ENCODE data around the gene ACBD5.

The ACBD5 gene

GRCh38 chr10:27155066-27155754 is 85.4 kb downstream of the ACBD5 start, which contains the start of gene MASTL (continued):
- TF ChIP-seq ATF2 (tag by site-specific recombination; IDR thresholded peaks at IDR 0.05; ENCODE audit: low read depth) (peak; percentile 99), ZNF654 (tag by site-specific recombination; IDR thresholded peaks at IDR 0.05; ENCODE audit: low read depth) (no peak), ZNF146 (tag by site-specific recombination; IDR thresholded peaks at IDR 0.05) (0 out of 2 replicates have a peak, but pooled peaks have one; percentile 23), ZNF274 (IDR thresholded peaks at IDR 0.05; ENCODE audit: low read length) (no peak), ZNF274 (tag by site-specific recombination; IDR thresholded peaks at IDR 0.05; ENCODE audit: borderline replicate concordance) (no peak), SP2 (tag by site-specific recombination; IDR thresholded peaks at IDR 0.05) (peak; percentile 94), ZNF585B (tag by site-specific recombination; IDR thresholded peaks at IDR 0.05) (no peak), ZNF157 (tag by site-specific recombination; IDR thresholded peaks at IDR 0.05) (no peak), ZNF148 (tag by site-specific recombination; IDR thresholded peaks at IDR 0.05; ENCODE audit: borderline replicate concordance) (no peak), ZNF350 (tag by site-specific recombination; IDR thresholded peaks at IDR 0.05) (no peak), ZSCAN30 (tag by site-specific recombination; IDR thresholded peaks at IDR 0.05) (no peak; the same call in none of the 2 replicates), KLF1 (tag by site-specific recombination; IDR thresholded peaks at IDR 0.05) (peak; percentile 92), ZFHX2 (tag by site-specific recombination; conservative IDR thresholded peaks at IDR 0.05) (peak; percentile 99), WT1 (tag by site-specific recombination; IDR thresholded peaks at IDR 0.05) (peak; percentile 71), ZSCAN18 (tag by site-specific recombination; IDR thresholded peaks at IDR 0.05) (no peak), ZNF776 (tag by site-specific recombination; IDR thresholded peaks at IDR 0.05; ENCODE audit: borderline replicate concordance) (no peak), ZNF792 (tag by site-specific recombination; IDR thresholded peaks at IDR 0.05) (0 out of 2 replicates have a peak, but pooled peaks have one; percentile 44), BCL11B (tag by site-specific recombination; IDR thresholded peaks at IDR 0.05; ENCODE audit: low read depth) (no peak), KLF7 (tag by site-specific recombination; IDR thresholded peaks at IDR 0.05; ENCODE audit: borderline replicate concordance) (peak; percentile 55; the same call in 1 of the 2 replicates), ZBTB7A (tag by site-specific recombination; IDR thresholded peaks at IDR 0.05; ENCODE audit: low read depth) (no peak; the same call in 1 of the 2 replicates), ZFP41 (tag by site-specific recombination; IDR thresholded peaks at IDR 0.05; ENCODE audit: borderline replicate concordance) (no peak), BCL11A (tag by site-specific recombination; IDR thresholded peaks at IDR 0.05; ENCODE audit: low read depth) (no peak), SCRT2 (tag by site-specific recombination; IDR thresholded peaks at IDR 0.05) (no peak), ZNF521 (tag by site-specific recombination; IDR thresholded peaks at IDR 0.05) (no peak), ZNF610 (tag by site-specific recombination; IDR thresholded peaks at IDR 0.05; ENCODE audit: borderline replicate concordance) (no peak), ZNF544 (tag by site-specific recombination; IDR thresholded peaks at IDR 0.05) (no peak), ZNF704 (tag by site-specific recombination; IDR thresholded peaks at IDR 0.05) (no peak), ZNF335 (tag by site-specific recombination; conservative IDR thresholded peaks at IDR 0.05) (no peak), ZNF366 (tag by site-specific recombination; conservative IDR thresholded peaks at IDR 0.05) (peak; percentile 19; the same call in 1 of the 2 replicates), ZSCAN23 (tag by site-specific recombination; IDR thresholded peaks at IDR 0.05) (no peak), ZNF174 (tag by site-specific recombination; IDR thresholded peaks at IDR 0.05) (no peak), ZNF692 (tag by site-specific recombination; IDR thresholded peaks at IDR 0.05) (peak; percentile 48; the same call in 1 of the 2 replicates)
